Lung (tissue), 12 donors: Measurements from ENCODE around the gene POLE. TPM values are rescaled to one million over a fixed set of nuclear protein-coding genes. Genes with fewer than 3 reads are reported as not detected.

Source experiments
- ATAC-seq: fragments of 200-7000 bp; cut with Tn5 transposase; one replicate; pipeline ENCODE4 v1.9.1; 2020; ENCODE audit warnings: moderate number of reproducible peaks; ENCODE audit not compliant: insufficient read depth, low FRiP score
- DNase-seq, 3 donors: peaks; one replicate each; pipeline ENCODE4 v3.0.0-alpha.2; 2013 to 2017
- H3K27ac ChIP-seq, 2 donors: one replicate each; pipeline ENCODE4 v1.5.1; 2013; ENCODE audit warnings: mild to moderate bottlenecking in 2 of 2, moderate library complexity in 2 of 2, control low read depth in 1 of 2, inconsistent platforms in 1 of 2, low read depth in 1 of 2, low read length in 1 of 2
- H3K27me3 ChIP-seq, 3 donors: one replicate each; pipeline ENCODE4 v1.5.1; 2013; ENCODE audit warnings: low read length in 2 of 3; ENCODE audit not compliant: control insufficient read depth in 3 of 3, insufficient read depth in 3 of 3
- H3K36me3 ChIP-seq, 4 donors: one replicate each; pipeline ENCODE4 v1.5.1; 2013; ENCODE audit warnings: low read length in 4 of 4, mild to moderate bottlenecking in 1 of 4, moderate library complexity in 1 of 4; ENCODE audit not compliant: control insufficient read depth in 4 of 4, insufficient read depth in 4 of 4
- H3K4me1 ChIP-seq, 5 donors: one replicate each; pipeline ENCODE4 v1.5.1; 2013; ENCODE audit warnings: low read length in 5 of 5, mild to moderate bottlenecking in 2 of 5, moderate library complexity in 1 of 5; ENCODE audit not compliant: control insufficient read depth in 5 of 5, insufficient read depth in 5 of 5
- H3K4me3 ChIP-seq: one replicate; pipeline ENCODE4 v1.5.1; 2013; ENCODE audit warnings: mild to moderate bottlenecking, control low read depth, moderate library complexity
- H3K9ac ChIP-seq, 2 donors: one replicate each; pipeline ENCODE4 v1.5.1; 2013; ENCODE audit warnings: low read length in 2 of 2, control low read depth in 1 of 2; ENCODE audit not compliant: insufficient read depth in 1 of 2
- H3K9me3 ChIP-seq, 4 donors: one replicate each; pipeline ENCODE4 v1.5.1; 2013; ENCODE audit warnings: low read length in 3 of 4, mild to moderate bottlenecking in 1 of 4, moderate library complexity in 1 of 4; ENCODE audit not compliant: control insufficient read depth in 4 of 4, insufficient read depth in 3 of 4
- WGBS, 2 donors: extraction: QIAGEN DNeasy Blood & Tissue Kit; methylation state at CpG; one replicate each; pipeline ENCODE4 v1.1.7; 2013; 5-methylcytosine and 5-hydroxymethylcytosine counted together
- polyA plus RNA-seq, 2 donors: library from polyadenylated mRNA; stranded (reverse); fragments of 200-250 nt; gene quantifications; one replicate each; pipeline ENCODE4 v1.2.1, GENCODE V29; 2013
- total RNA-seq, 2 donors: library from RNA; depleted of rRNA in 1 of 2; stranded (reverse); fragments of >200 nt in 1 of 2; gene quantifications; one replicate each; pipeline ENCODE4 v1.2.1, GENCODE V29; 2014 to 2021
- TF ChIP-seq, protein P1 (sequence below): IDR thresholded peaks from 2 replicates; pipeline ENCODE4 v1.5.1; 2012; ENCODE audit warnings: mild to moderate bottlenecking; ENCODE audit errors: control extremely low read depth, extremely low read depth
- donor health status: control.
- donor health status: control.
- donor health status: Bipolar disorder and iron deficiency.
- donor health status: healthy.
- donor health status: DM: yes; HTN: yes; CAD: no.

The POLE gene
- total and polyA plus RNA-seq, 4 donors: 9.3 to 49.9 (median 25.3) TPM

GRCh38 chr12:132625731-132626430 is 61.3 kb downstream of the POLE start:
- Histone ChIP-seq H3K36me3 (peaks cover 8 to 27% (median 18%) of the 10 kb centered on the region in 4 donors), H3K9me3 (no peaks in the 10 kb centered on the region), H3K27ac (no peak overlapping the region), H3K9ac (no peak overlapping the region), H3K4me3 (no peak overlapping the region), H3K4me1 (peaks cover 0 to 11% (median 7%) of the 10 kb centered on the region in 5 donors), H3K27me3 (no peaks in the 10 kb centered on the region)
- 96 to 97% methylated on average over 22 to 24 of the region's 24 CpGs for WGBS, 2 donors
- TF ChIP-seq, protein P1, sequence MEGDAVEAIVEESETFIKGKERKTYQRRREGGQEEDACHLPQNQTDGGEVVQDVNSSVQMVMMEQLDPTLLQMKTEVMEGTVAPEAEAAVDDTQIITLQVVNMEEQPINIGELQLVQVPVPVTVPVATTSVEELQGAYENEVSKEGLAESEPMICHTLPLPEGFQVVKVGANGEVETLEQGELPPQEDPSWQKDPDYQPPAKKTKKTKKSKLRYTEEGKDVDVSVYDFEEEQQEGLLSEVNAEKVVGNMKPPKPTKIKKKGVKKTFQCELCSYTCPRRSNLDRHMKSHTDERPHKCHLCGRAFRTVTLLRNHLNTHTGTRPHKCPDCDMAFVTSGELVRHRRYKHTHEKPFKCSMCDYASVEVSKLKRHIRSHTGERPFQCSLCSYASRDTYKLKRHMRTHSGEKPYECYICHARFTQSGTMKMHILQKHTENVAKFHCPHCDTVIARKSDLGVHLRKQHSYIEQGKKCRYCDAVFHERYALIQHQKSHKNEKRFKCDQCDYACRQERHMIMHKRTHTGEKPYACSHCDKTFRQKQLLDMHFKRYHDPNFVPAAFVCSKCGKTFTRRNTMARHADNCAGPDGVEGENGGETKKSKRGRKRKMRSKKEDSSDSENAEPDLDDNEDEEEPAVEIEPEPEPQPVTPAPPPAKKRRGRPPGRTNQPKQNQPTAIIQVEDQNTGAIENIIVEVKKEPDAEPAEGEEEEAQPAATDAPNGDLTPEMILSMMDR: no peak
- no peak for ATAC-seq
- DNase-seq: no peak

- H3K9ac ChIP-seq: no peak overlapping the region
- H3K4me1 ChIP-seq: peaks cover 0 to 11% (median 7%) of the 10 kb centered on the region in 5 donors
- no peak overlapping the region for H3K27ac ChIP-seq
- H3K9me3 ChIP-seq: no peaks in the 10 kb centered on the region
- DNase-seq (no peak), ATAC-seq (no peak)
- H3K4me3 ChIP-seq: no peak overlapping the region
- H3K27me3 ChIP-seq: no peaks in the 10 kb centered on the region
- WGBS, 2 donors: 91% methylated on average over 32 of the region's 32 CpGs
- peaks cover 6 to 26% (median 13%) of the 10 kb centered on the region in 4 donors for H3K36me3 ChIP-seq
- TF ChIP-seq, protein P1: no peak
Measured at GRCh38 chr12:132624910-132625630, 62.1 kb downstream of the POLE start.

- Histone ChIP-seq H3K4me3 (no peak overlapping the region), H3K9ac (no peak overlapping the region), H3K4me1 (peaks cover 0 to 11% (median 7%) of the 10 kb centered on the region in 5 donors), H3K36me3 (peaks cover 5 to 23% (median 12%) of the 10 kb centered on the region in 4 donors), H3K9me3 (no peaks in the 10 kb centered on the region), H3K27ac (no peak overlapping the region), H3K27me3 (peaks cover 0 to 6% (median 3%) of the 10 kb centered on the region in 3 donors)
- DNase-seq (no peak), ATAC-seq (no peak)
- WGBS, 2 donors: 95 to 96% methylated on average over 22 of the region's 22 CpGs
- TF ChIP-seq, protein P1: no peak
Measured at GRCh38 chr12:132624186-132624855, 62.8 kb downstream of the POLE start.
